Liver (tissue), 9 donors: ENCODE measurements around the gene FAM156A. TPM values are rescaled to one million over a fixed set of nuclear protein-coding genes. Genes with fewer than 3 reads are reported as not detected.

ENCODE experiments used
- DNase-seq: peaks from one replicate; pipeline ENCODE4 v3.0.0-alpha.2; 2017; ENCODE audit warnings: low spot score
- H3K27ac ChIP-seq, 2 donors: one replicate each; pipeline ENCODE4 v1.7.0; 2013; ENCODE audit warnings: inconsistent platforms in 2 of 2, low read length in 2 of 2, control low read depth in 1 of 2, low read depth in 1 of 2, mild to moderate bottlenecking in 1 of 2
- H3K27me3 ChIP-seq, 4 donors: one replicate each; pipeline versions ENCODE4 v1.6.1 to v1.7.0; 2013; ENCODE audit warnings: low read length in 3 of 4, inconsistent platforms in 1 of 4, mild to moderate bottlenecking in 1 of 4, moderate library complexity in 1 of 4; ENCODE audit not compliant: control insufficient read depth in 4 of 4, insufficient read depth in 4 of 4
- H3K36me3 ChIP-seq, 4 donors: one replicate each; pipeline versions ENCODE4 v1.6.1 to v1.7.0; 2013; ENCODE audit warnings: low read length in 3 of 4, mild to moderate bottlenecking in 3 of 4, low read depth in 1 of 4, moderate library complexity in 1 of 4; ENCODE audit not compliant: control insufficient read depth in 4 of 4, insufficient read depth in 3 of 4
- H3K4me1 ChIP-seq, 4 donors: one replicate each; pipeline versions ENCODE4 v1.6.1 to v1.7.0; 2013; ENCODE audit warnings: low read length in 3 of 4, mild to moderate bottlenecking in 3 of 4, moderate library complexity in 1 of 4; ENCODE audit not compliant: control insufficient read depth in 4 of 4, insufficient read depth in 4 of 4
- H3K4me3 ChIP-seq, 3 donors: one replicate each; pipeline versions ENCODE4 v1.6.1 to v1.7.0; 2013; ENCODE audit warnings: low read length in 3 of 3, control low read depth in 1 of 3, low read depth in 1 of 3, mild to moderate bottlenecking in 1 of 3
- H3K9ac ChIP-seq, 2 donors: one replicate each; pipeline ENCODE4 v1.7.0; 2013; ENCODE audit warnings: low read length in 2 of 2, mild to moderate bottlenecking in 2 of 2, moderate library complexity in 2 of 2, control low read depth in 1 of 2, low read depth in 1 of 2
- H3K9me3 ChIP-seq, 4 donors: one replicate each; pipeline versions ENCODE4 v1.6.1 to v1.7.0; 2013; ENCODE audit warnings: low read length in 3 of 4; ENCODE audit not compliant: control insufficient read depth in 4 of 4
- ATF3 ChIP-seq: IDR thresholded peaks from 2 replicates; pipeline ENCODE4 v1.6.1; 2016; ENCODE audit warnings: antibody characterized with exemption
- CTCF ChIP-seq: fragments of 150-350 bp; IDR thresholded peaks from 2 replicates; pipeline ENCODE4 v1.5.1; 2017; ENCODE audit warnings: improper control_type of control experiment, low read depth, low read length; ENCODE audit not compliant: missing input control
- FOXA1 ChIP-seq: IDR thresholded peaks from 2 replicates; pipeline ENCODE4 v1.6.1; 2016; ENCODE audit warnings: antibody characterized with exemption
- FOXA2 ChIP-seq: IDR thresholded peaks from 2 replicates; pipeline ENCODE4 v1.6.1; 2016; ENCODE audit warnings: antibody characterized with exemption
- GABPA ChIP-seq, 2 donors: IDR thresholded peaks in 1 of 2; conservative IDR thresholded peaks in 1 of 2; 2 replicates each; pipeline ENCODE4 v1.6.1; 2016; ENCODE audit warnings: antibody characterized with exemption in 2 of 2, mild to moderate bottlenecking in 1 of 2, moderate library complexity in 1 of 2
- HNF4G ChIP-seq: IDR thresholded peaks from 2 replicates; pipeline ENCODE4 v1.6.1; 2016; ENCODE audit warnings: antibody characterized with exemption
- MAX ChIP-seq: IDR thresholded peaks from 2 replicates; pipeline ENCODE4 v1.6.1; 2016; ENCODE audit warnings: antibody characterized with exemption
- NR2F2 ChIP-seq: IDR thresholded peaks from 2 replicates; pipeline ENCODE4 v1.6.1; 2016; ENCODE audit warnings: antibody characterized with exemption
- REST ChIP-seq: IDR thresholded peaks from 2 replicates; pipeline ENCODE4 v1.6.1; 2016; ENCODE audit warnings: antibody characterized with exemption, mild to moderate bottlenecking
- RXRA ChIP-seq, 2 donors: IDR thresholded peaks; 2 replicates each; pipeline ENCODE4 v1.6.1; 2017 to 2018; ENCODE audit warnings: antibody characterized with exemption in 2 of 2, mild to moderate bottlenecking in 1 of 2
- YY1 ChIP-seq: IDR thresholded peaks from 2 replicates; pipeline ENCODE4 v1.6.1; 2016; ENCODE audit warnings: antibody characterized with exemption, mild to moderate bottlenecking
- ZBTB33 ChIP-seq: IDR thresholded peaks from 2 replicates; pipeline ENCODE4 v1.6.1; 2016; ENCODE audit warnings: antibody characterized with exemption
- WGBS: extraction: QIAGEN DNeasy Blood & Tissue Kit; methylation state at CpG from one replicate; pipeline ENCODE4 v1.1.7; 2013; 5-methylcytosine and 5-hydroxymethylcytosine counted together
- polyA plus RNA-seq, 2 donors: library from polyadenylated mRNA; stranded (reverse) in 1 of 2; unstranded in 1 of 2; fragments of 200-250 nt in 1 of 2; fragments of >200 nt in 1 of 2; fragmentation: Nextera tagmentation in 1 of 2; extraction: Ambion mirVana in 1 of 2; gene quantifications; one replicate each; pipeline versions ENCODE4 v1.2.1 to v1.2.3, GENCODE V29; 2013 to 2015
- total RNA-seq, 2 donors: library from RNA; depleted of rRNA; stranded (reverse); fragments of >200 nt; gene quantifications; one replicate each; pipeline ENCODE4 v1.2.3, GENCODE V29; 2014
- donor health status: healthy.
- donor health status: healthy.
- donor health status: healthy.
- donor health status: healthy.
- donor health status: healthy.

The FAM156A gene
- total and polyA plus RNA-seq, 4 donors: 2.7 to 12.6 (median 5.9) TPM

- no peak for DNase-seq
- H3K27ac ChIP-seq: no peak overlapping the region
- H3K4me3 ChIP-seq: no peak overlapping the region
- 18% methylated on average over 36 of the region's 36 CpGs for WGBS
- no peaks in the 10 kb centered on the region for H3K36me3 ChIP-seq
- TF ChIP-seq FOXA2 (no peak), HNF4G (no peak), ZBTB33 (no peak), CTCF (no peak), YY1 (no peak), ATF3 (no peak), RXRA (IDR thresholded peaks at IDR 0.05) (no peak), FOXA1 (no peak)
- peaks cover 0 to 11% (median 2%) of the 10 kb centered on the region in 4 donors for H3K27me3 ChIP-seq
- no peak overlapping the region for H3K9ac ChIP-seq
- peaks cover 0 to 4% (median 3%) of the 10 kb centered on the region in 4 donors for H3K4me1 ChIP-seq
- H3K9me3 ChIP-seq: no peaks in the 10 kb centered on the region
Measured at GRCh38 chrX:53000447-53001135, 42.3 kb upstream of the FAM156A start.

- Histone ChIP-seq H3K9ac (no peak overlapping the region), H3K36me3 (no peaks in the 10 kb centered on the region), H3K9me3 (no peaks in the 10 kb centered on the region), H3K4me3 (peak overlapping the region; percentile 53 to 76 (median 64)), H3K4me1 (peaks cover 4 to 16% (median 11%) of the 10 kb centered on the region in 4 donors), H3K27me3 (peaks cover 0 to 3% (median 0%) of the 10 kb centered on the region in 4 donors), H3K27ac (peak overlapping the region; percentile 76 to 89)
- no peak for DNase-seq
- no peak for TF ChIP-seq GABPA (IDR thresholded peaks at IDR 0.05 in 1 of 2, conservative IDR thresholded peaks at IDR 0.05 in 1 of 2)
- WGBS: 16% methylated on average over 4 of the region's 4 CpGs
Measured at GRCh38 chrX:52995987-52996331, 37.6 kb upstream of the FAM156A start.

- Histone ChIP-seq H3K36me3 (no peaks in the 10 kb centered on the region), H3K4me1 (peaks cover 4 to 16% (median 11%) of the 10 kb centered on the region in 4 donors), H3K27ac (peak overlapping the region; percentile 76 to 89), H3K9ac (peak overlapping the region; percentile 61 to 94), H3K27me3 (peaks cover 0 to under 1% (median 0%) of the 10 kb centered on the region in 4 donors), H3K4me3 (peak overlapping the region; percentile 61 to 83 (median 76)), H3K9me3 (no peaks in the 10 kb centered on the region)
- under 1% methylated on average over 46 of the region's 46 CpGs for WGBS
- peak; percentile 86 for DNase-seq
- no peak for TF ChIP-seq FOXA1
- TF ChIP-seq YY1: peak; percentile 44
- no peak for TF ChIP-seq NR2F2
- TF ChIP-seq ZBTB33: peak; percentile 5
- TF ChIP-seq ATF3: no peak
- TF ChIP-seq REST: no peak
- TF ChIP-seq MAX: no peak
Measured at GRCh38 chrX:52995135-52995986, 37.0 kb upstream of the FAM156A start.
